Fibroblast of skin of left quadriceps (primary cell): ENCODE measurements around the gene TMEM63A.
"Not testable (repeated sequence)": the region's sequence is repeated elsewhere in the genome, so short reads cannot be mapped to it uniquely, and the experiment has no call there.

Experiments
- DNase-seq, 2 experiments: peaks; one replicate each; pipeline ENCODE4 v3.0.0-alpha.2; 2013; ENCODE audit warnings: low read depth in 2 of 2

TMEM63A gene

DNA sequence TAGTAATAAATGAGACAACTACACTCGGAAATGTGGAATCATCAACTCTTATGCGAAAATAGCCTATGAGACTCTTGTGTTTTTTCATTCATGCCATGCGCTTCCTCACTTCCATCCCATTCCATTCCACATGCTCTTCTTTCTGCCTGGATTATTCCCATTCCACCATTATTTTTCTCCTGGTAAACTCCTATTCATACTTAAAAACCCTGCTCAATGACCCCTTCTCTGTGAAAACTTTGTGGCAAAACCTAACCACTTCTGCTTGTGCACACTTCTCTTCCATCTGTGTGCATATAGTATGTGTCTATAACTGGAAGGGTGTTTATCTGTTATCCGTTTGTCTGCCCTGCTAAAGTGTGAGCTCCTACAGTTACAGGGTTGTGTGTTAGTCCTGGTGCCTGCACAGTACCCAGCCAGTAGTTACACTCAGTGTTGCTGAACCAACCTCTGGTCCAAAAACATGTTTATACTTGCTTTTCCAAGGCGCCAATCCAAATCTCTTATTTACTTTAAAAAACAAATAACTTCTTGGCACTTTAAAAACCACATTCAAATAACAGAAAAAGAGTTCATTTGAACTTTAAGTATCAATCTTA is 61.6 kb downstream of the TMEM63A start:
- no peak for DNase-seq

DNA sequence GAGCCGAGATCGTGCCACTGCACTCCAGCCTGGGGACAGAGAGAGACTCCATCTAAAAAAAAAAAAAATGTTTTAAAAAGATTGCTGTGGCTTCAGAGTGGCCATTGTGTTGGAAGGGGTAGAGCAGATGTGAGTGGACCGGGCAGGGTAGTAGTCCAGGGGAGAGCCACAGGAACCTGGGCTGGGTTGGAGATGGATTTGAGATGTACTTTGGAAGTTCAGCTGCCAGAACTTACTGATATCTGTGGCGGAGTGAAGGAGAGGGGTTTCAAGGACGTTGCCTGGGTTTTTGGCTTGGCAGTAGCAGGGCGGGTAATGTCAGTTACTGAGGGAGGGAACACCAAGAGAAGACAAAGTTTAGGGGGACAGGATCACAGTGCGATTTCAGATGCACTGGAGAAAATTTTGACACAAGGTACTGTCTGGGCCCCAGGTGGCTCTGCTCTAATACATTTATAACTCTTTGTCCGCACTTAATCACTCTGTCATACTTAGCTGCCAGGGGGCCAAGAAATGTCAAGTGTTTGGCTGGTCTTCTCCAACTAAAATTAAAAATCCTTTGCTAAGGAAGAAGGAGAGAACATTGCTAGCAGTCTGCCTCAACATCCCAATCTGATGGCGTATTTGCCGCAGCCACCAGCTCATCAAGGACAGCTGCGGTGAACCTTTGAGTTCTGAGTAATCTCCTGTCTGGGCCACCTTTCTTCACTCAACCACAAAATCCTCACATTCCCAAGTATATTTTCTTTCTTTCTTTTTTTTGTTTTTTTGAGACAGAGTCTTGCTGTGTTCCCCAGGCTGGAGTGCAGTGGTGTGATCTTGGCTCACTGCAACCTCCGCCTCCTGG is 62.6 kb downstream of the TMEM63A start:
- no peak for DNase-seq

DNA sequence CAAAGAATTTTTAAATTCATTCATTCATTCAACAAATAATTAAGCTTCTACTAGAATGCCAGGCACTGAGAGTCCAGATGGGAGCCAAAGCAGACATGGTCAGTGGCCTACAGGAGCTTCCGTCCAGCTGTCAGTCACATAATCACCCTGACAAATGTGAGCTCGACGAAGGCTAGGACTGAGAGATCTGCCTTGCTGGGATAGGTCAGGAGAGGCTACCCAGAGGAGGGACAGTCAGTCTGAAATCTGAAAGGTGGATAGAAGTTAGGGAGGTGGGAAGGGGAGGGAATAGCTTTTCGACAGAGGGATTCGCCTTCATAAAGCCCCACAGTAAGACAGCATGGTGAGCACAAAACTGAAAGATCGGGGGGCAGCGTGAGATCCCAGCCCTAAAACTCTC is 64.0 kb downstream of the TMEM63A start:
- no peak for DNase-seq

DNA sequence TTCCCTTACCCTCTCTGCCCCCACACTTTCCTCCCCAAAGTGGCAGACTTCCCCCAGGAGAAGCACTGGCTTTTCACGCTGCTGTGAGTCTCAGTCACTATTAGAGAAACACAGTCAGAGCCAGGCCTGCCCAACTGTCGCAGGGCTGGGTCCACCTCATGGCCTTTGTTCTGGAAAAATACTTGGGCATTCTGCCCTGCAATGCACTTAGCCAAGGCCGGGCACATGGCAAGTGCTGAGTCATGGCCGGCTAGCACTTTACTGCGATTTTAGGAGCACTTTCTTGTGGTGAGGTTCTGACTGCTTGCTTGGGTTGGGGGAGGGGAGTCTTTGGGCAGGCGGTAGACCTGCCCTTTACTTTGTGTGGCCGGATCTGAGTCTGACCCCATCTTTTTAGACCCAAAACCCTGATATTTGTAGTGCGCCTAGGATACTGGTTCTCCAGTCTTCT is 64.5 kb downstream of the TMEM63A start:
- peak in 1 of 2 experiments; percentile 28 for DNase-seq

DNA sequence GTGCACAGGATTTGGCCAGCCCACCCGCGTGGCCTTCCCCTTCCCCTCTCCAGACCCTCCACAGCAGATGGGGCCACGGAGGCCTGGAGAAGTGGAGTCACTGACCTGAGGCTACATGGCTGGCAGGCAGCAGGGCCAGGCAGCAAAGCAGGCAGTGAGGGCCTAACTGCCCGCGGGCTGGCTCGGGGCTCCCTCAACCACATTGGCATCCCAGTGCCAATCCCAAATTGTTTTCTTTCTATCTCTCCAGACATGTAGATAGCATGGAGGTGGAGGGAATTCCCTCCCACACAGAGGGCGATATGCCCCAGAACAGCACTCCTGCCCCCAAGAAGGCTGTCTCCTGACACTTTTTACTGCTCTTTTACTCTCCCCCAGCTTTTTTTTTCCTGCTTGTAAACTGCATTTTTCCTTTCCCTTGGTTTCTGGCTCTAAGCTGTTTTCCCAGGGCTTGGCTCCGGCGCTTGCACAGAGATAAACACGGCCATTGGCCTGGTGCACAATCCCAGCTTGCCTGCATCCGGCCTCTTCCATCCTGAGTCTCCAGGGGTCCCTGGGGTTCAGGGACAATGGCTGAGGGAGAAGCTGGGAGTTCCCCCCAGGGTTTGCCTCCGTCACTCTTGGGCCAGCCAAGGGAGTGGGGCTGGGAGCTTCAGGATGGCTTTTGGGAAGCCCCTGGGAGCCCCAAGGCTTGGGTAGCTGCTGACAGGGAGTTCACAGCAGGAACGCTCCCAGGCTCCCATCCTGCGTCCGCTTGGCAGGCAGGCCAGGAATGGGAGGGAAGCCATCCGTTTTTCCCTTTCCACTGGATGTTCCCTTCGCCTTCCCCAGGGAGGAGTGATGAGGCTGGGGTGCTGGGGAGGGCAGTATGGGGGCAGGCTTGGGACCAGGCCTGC is 65.3 kb downstream of the TMEM63A start:
- DNase-seq = no peak

DNA sequence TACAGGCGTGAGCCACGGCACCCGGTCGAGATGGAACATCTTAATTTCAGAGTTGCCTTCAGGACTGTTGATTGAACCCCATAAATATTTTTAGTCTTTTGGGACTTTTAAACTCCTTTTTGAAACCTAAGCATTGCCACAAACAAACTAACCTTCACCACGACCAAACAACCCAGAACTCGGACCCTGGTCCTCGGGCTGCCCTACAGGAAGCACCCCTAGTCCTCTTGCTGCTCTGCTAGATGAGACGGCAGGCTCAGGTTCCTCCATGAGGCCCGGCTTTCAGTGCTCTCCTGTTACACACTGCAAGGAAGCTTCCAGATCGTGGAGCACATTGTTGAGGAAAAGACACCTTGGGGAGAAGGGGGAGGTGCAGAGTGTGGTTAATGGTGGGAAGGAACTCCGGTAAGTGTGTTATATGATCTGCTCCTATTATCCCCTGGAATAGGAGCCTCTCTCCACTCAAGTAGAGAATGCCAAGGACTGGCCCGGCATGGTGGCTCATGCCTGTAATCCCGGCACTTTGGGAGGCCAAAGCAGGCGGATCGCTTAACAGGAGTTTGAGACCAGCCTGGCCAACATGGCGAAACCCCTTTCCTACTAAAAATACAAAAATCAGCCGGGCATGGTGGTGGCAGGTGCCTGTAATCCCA is 66.5 kb downstream of the TMEM63A start:
- DNase-seq = no peak

DNA sequence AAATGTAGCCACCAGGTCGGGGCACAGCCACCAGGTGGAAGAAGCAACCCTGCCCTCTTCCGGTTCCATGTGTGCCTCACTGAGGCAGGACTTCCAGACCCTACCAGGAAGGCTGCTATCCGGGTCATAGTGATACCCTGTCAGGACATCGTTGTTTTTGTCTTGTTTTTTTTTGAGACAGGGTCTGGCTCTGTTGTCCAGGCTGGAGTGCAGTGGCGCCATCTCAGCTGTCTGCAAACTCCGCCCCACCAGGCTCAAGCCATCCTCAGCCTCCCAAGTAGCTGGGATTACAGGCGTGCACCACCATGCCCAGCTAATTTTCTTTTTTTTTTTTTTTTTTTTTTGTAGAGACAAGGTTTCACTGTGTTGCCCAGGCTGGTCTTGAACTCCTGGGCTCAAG is 67.1 kb downstream of the TMEM63A start:
- DNase-seq = not testable (repeated sequence)

DNA sequence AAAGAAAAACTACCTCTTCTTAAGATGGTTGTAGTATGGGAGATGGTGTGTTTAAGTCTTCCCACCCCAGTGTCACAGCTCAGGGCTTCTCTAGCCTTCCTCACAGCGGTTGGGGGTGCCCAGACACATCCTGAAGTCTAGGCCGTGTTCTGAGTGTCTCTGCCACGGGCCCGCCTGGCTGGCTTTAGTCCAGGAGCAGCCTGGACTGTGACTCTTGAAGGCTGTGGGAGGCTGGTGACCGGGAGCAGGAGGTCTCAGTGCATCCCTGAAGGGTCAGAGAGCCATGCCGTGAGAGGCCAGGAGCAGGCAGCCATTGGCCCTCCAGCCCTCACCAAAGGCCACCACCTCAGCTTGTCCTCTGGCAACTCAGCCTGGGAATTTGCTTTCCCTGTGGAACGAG is 67.8 kb downstream of the TMEM63A start:
- no peak for DNase-seq

DNA sequence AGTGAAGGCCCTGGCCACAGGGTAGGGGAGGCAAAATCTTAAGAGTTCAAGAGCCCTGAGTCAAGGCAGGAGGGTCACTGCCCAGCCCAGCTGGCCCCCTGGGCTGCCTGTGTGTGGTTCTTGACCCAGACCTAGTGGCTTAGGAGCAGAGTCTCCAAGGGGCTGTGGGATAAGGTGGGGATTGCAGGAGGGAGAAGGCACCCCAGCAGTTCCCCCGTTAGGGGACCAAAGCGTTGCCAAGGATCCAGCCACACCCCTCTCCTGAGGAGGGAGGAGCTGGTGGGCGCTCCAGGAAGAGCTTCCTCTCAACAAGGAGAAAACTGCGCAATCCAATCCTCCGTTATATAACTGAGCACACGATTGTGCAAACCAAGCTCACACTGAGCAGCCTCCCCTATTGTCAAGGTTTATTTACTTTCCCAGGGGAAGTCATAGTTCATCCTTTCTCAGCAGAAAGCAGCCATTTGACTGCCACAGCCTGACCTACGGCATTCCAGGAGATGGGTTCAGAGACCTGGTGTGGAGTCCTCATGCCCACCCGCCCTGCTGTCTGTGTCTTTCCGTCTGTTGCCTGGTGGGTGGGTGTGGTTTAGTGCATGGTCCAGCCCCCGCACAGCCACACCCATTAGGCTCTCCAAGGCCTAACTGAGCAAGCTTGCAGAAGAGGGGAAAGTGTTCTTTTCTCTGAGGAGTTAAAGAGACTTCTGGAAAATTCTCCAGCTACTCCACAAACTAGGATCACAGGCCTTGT is 68.8 kb downstream of the TMEM63A start:
- DNase-seq = peak in 1 of 2 experiments; percentile 15

DNA sequence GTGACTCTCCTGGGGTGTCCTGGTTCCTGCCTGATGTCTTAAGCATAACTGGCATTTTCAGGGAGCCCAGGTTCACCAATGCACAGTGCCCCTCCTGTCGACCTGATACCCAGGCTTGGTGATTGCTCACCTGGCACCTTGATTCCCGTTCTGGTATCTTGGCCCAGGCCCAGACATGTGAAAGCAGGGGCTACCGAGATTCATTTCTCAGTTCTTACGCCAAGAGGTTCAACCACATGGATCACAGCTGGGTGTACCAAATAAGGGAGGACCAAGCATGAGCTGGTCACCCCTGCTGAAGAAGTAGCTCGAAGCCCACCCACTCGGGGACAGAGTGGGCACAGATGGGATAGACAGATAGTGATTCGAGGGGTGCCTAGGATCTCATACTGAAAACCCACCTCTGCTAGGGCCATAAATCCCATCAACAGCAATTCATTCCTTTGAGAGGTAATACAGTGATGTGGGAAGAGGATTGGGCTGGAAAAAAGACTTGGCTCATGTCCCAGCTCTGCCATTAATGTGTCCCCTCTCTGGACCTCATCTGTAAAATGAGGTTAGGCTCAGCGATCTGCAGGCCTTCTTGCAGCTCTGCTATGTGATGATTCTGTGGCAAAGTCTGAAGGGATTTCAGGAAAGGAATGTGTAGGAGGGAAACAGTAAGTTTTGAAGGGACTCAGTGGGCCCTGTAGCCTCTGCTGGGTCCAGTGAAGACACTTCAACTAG is 69.5 kb downstream of the TMEM63A start:
- DNase-seq = no peak

DNA sequence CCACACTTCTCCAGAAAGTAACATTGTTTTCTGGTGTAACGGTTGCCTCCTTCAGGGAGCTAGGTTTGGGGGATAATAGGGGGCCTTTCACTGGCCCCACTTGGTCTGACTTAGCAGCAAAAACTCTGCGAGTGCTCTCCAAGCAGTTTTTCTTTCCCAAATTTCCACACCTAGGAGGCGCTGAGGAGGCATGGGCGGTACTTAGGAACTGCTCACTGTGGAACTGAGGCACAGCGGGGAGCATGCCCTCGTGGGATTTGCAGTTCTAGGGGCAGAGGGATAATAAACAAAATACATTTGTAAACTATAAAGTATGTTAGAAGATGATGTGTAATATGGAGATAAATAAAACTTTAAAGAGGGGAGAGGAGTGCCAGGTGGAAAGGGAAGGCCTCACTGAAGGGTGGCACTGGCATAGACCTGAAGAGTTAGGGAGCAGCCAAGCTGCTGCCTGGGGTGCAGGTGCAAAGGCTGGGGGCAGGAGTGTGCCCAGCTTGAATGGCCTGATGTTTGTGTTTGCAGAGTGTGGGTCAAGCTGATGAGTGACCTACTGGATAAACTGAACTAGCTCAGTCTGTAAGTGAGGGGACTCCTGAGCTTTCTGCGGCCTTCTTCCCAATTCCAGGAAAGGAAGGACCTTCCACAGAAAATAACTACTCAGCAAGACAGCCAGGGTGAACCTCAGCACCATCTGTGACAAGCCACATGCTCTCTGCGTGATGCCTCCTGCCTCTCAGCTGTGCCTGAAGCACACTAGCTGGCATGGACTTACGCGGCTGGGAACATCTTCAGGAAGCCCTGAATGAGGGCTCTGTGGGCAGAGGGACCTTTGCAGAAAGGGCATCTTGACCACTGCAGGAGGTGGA is 70.3 kb downstream of the TMEM63A start:
- no peak for DNase-seq

DNA sequence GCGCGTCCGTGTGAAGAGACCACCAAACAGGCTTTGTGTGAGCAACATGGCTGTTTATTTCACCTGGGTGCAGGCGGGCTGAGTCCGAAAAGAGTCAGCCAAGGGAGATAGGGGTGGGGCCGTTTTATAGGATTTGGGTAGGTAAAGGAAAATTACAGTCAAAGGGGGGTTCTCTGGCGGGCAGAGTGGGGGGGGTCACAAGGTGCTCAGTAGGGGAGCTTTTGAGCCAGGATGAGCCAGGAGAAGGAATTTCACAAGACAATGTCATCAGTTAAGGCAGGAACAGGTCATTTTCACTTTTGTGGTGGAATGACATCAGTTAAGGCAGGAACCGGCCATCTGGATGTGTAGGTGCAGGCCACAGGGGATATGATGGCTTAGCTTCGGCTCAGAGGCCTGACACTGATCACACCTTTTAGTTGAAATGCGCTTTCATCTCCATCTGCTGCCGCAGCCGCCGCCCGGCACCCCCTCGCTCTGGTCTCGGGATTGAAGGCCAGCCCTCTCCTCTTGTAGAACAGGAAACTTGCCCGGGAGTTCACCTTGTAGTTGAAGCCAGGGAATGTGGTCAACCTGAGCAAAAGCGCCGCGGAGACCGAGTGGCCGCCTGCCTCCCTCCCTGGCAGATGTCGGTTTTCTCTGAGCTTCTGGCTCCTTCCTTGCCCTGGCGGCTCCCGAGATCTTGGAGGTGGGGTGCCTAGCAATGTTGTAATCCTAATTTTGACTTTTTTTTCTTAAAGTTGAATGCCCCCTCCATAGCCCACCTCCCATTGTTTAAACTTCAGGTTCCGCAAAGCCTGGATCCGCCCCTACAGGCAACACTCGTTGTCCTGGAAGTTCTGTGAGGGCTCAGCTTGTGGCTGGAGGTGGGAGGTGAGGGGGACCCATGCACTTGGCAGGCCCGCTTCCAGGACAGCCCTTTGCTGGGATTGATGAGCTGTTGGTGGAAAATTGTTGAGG is 71.3 kb downstream of the TMEM63A start:
- DNase-seq = not testable (repeated sequence)

DNA sequence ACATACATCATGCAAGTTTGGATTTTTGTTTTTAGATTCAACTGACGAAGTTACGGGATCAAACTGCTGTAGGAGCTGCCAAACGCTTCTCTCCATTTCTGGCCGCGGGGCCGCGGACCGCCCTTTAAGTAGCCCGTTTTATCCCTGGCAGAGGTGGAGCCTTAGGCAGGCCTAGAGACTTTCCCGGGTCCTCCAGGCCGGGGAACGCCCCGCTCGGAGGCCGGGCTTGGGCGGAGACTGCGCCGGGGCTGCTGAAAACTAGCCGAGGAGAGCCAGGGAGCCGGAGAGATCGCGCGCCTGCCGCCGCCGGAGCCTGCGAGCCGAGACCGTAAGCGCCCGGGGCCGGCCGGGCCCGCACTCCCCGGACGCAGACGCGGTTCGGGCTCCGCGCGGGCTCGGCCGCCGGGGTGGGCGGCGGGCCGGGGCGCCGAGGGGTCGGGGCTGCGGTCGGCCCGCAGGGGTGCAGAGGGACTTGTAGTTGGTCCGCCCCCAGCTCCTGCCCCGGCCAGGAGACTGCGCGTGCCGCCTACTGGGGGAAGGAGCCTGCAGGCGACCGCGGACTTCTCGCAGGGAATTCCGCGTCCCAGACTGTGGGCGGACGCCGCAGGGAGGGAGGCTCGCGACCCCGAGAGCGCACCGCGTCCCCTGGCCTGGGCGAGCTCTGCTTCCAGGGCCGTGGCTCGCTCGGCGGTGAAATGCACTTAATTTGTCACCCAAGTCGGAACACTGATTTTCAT is 72.2 kb downstream of the TMEM63A start, which contains the start of gene EPHX1:
Gene EPHX1 (plus strand): TSS at position 283 of the 737 bp plus-strand sequence. CDS start 18,606 bp downstream, outside the sequence.
- peak; percentile 68 to 69 for DNase-seq

DNA sequence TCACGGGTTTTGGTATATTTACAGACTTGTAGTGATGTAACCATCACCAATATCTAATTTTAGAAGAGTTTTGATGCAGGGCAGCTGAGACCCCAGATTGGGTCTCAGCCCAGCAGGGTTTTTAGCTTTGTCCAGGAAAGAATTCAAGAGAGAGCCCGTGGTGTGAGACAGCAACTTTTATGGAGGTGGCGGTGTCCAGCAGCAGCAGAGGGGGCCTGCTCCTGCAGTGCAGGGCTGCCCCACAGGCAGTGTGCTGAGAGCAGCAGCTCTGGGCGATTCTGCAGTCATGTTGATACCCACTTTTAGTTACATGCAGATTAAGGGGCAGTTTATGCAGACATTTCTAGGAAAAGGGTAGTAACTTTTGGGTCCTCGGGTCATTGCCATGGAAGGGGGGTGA is 74.0 kb downstream of the TMEM63A start:
- DNase-seq = no peak

DNA sequence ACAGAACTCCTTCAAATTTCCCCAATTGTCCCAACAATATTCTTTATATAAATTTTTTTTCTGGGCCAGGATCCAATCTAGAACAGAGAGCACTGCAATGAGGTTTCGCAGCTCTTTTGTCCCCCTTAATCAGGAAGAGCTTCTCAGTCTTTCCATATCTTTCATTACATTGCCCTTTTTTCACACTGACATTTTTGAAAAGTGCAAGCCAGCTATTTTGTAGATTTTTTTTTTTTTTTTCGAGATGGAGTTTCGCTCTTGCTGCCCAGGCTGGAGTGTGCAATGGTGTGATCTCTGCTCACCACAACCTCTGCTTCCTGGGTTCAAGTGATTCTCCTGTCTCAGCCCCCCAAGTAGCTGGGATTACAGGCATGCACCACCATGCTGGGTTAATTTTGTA is 75.4 kb downstream of the TMEM63A start:
- DNase-seq = not testable (repeated sequence)

DNA sequence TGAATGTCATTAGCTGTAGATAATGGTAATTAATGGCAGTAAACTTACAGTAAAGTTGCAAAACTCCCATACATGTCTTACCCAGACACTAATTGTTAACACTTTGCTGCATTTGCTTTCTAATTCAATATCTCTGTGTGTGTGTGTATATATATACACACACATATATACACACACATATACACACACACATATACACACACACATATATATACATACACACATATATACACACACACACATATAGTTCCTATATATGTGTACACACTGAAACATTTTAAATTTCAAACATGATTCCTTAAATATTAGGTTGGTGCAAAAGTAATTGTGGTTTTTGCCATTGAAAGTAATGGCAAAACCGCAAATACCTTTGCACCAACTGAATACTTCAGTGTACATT is 75.9 kb downstream of the TMEM63A start:
- no peak for DNase-seq

DNA sequence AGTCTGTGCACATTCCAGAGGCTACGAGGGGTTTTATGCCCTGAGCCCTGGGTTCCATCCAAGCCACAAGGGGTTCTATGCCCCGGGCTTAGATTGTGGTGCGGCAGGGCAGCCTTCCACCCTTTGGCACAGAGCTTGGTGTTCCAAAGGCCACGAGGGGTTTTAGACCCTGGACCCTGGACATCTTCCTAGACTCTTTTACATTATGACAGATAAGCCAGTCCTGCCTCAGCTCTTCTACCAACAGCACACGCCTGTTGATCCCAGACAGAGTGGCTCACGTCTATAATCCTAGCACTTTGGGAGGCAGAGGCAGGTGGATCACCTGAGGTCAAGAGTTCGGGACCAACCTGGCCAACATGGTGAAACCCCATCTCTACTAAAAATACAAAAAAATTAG is 81.0 kb downstream of the TMEM63A start:
- not testable (repeated sequence) for DNase-seq
